GM20431 (cell line): ENCODE measurements around the gene VIPR2.

ENCODE experiments used
- in situ Hi-C: fragments of 300-500 bp; cut with MseI, MboI; formaldehyde crosslinking; loops from one replicate; pipeline ENCODE4 v1.15.0; 2020; ENCODE audit warnings: low sequenced_read_pairs; ENCODE audit not compliant: unreplicated experiment

VIPR2 gene

DNA sequence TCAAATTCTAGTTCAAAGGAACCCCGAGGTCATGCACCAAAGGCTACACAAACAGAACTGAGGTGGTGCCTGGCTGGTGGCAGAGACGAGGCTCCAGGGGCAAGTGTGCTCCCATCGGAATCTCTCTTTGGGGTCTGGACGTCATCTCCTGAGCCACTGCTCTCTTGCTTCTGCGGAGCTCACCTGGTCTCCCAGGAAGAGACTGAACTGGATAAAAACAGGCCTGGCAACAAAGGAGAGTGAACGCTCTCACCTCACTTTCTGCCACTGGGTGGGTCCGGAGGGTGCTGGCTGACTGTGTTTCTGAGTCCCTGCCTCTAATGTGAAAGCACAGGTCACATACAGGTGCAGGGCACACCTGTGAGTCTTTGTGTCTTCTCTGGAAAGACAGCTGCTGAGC, 22.4 kb downstream of the VIPR2 start:
- in situ Hi-C loops, result no loop called here

DNA sequence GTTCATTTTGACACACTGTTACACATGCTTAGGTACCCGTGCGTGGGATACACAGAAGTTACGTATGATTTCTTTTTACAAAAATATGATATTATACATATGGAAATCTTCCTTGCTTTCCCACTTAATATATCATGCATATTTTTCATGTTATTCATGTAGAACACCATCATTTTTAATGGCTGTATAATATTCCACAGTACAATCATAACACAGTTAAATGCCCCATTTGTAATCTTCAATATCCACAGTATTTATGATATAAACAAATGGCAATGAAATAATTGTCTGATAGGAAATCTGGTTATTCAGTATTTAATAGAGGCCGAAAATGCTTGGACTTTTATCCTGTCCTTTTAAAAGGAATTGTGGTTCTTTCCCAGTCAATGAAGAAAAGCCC, 23.2 kb downstream of the VIPR2 start:
- in situ Hi-C loops, result no loop called here

DNA sequence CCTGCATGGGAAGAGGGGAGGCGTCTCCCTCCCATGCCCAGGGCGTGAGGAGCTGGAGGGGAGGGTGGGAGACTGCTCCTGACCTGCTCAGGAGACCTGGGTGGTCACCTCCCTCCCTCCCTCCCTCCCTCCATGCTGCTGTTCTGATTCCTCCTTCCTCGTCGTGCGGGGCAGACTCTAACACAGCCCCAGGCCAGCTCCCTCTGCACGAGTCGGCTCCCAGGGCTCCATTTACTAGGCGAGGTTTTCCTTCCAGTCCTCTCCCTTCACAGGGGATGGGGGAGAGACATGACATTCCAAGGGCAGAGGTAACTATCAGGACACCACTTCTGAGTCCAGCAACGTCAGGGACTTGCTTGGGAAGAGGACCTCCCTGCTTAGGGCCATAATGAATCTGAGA, 23.6 kb downstream of the VIPR2 start:
- in situ Hi-C loops, result no loop called here

DNA sequence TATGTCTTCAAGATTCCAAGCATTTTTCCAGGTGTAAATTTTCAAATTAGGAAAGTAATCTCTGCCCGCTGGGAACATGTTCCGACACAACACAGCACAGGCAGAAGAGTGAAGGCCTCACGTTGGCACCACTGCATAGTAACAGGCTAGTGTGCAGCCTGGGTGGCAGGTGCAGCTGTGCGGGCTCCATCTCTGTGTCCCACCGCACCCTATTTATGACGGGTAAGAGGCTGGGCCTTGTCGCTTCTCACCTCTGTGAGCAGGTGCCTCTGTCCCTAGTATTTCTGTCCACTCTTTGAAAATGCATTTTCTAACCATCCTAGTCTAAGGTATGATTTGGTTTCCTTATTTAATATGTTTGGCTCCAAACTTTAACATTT, 24.1 kb downstream of the VIPR2 start:
- in situ Hi-C loops, result no loop called here

DNA sequence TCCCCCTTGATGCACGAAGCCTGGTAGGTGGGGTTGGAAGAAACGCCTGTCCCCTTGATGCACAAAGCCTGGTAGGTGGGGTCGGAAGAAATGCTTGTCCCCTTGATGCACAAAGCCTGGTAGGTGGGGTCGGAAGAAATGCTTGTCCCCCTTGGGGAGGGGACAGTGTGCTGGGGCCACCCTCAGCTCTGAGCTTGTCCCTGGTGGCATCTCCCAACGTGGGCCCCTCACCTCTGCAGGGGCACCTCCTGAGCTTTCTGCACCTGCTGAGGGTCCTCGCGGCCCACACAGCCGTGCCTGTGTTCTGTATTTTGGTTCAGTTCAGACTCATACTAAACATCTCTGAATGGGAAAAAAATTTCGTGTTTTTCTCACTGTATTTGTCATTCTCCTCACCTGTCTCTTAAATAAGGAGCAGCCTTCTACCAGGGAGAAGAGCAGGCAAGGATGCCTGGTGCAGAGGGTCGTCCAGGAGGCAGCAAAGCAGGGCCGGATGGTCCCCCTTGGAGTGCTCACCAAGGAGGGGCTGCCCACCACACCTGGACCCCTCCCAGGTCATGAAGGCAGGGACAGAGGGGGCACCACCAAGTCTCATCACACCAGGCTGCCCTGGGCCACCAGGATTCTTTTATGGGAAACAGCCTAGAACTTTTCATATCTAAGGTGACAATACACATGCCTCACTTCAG, 24.7 kb downstream of the VIPR2 start:
- in situ Hi-C loops, result no loop called here

DNA sequence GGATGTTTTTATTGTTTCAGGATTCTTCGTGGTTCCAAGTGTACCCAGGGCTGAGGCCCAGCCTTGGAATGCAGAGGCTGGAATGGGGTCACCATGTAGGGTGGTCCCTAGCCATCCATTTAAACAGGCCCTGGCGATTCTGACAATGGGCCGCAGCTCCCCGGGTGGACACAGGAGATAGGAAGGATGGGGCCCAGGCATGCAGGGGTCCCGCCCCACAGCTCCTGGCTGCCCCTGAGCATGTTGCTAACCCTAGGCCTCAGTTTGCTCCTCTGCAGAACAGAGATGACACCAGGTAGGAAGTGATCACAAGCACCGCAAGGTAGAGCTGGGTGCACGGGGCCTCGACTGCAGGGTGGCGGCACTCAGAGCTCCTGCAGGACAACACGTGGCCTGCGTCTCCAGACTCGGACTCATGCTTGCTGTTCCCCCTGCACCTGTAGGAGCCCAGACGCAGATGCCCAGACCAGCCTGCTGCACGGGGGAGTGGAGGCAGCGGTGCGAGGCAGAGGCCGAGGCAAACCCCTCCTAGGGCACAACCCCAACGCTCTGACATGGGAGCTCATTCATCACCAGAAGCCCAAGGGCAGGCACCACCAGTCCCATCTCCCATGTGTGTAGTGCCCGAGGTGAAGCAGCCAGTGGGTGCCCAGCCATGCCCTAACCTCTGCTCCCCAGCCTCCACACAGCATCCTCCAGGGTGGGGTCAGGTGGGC, 25.5 kb downstream of the VIPR2 start:
- in situ Hi-C loops, result no loop called here

DNA sequence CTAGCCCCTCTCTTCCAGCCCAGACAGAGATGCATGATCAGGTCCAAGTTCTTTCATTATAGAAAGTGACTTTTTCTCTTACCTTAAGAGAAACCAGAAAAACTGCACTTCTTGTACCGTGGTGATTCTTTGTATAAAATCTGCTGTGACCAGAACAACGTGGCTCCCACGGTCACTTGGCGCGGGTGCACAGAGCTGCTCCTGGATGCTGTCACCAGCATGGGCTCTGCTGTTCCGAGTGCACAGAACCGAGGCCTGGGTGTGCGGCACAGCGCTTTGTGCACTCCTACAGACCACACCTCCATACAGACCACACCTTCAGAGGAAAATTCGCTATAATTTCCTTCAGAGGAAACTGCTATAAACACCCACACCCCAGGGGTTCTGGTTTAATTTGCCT, 26.0 kb downstream of the VIPR2 start:
- in situ Hi-C loops, result no loop called here

DNA sequence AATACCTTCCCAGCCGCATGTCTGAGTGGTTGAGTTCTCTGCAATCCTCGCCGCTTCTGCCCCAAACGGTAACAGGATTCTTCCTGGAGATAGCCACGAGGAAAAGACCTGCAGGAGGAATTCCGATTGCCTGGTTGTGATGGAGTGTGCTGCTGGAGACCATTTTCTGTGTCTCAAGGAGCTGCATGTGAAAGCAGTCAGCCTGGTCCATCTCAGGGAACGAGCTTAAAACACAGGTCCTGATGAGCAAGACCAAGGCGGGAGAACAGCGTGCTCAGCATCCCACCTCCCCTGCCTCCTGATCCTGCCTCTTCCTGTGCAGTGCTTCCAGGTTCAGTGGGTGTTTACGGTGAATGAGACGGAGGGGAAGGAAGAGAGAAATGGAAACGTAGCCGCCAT, 26.5 kb downstream of the VIPR2 start:
- in situ Hi-C loops, result no loop called here

DNA sequence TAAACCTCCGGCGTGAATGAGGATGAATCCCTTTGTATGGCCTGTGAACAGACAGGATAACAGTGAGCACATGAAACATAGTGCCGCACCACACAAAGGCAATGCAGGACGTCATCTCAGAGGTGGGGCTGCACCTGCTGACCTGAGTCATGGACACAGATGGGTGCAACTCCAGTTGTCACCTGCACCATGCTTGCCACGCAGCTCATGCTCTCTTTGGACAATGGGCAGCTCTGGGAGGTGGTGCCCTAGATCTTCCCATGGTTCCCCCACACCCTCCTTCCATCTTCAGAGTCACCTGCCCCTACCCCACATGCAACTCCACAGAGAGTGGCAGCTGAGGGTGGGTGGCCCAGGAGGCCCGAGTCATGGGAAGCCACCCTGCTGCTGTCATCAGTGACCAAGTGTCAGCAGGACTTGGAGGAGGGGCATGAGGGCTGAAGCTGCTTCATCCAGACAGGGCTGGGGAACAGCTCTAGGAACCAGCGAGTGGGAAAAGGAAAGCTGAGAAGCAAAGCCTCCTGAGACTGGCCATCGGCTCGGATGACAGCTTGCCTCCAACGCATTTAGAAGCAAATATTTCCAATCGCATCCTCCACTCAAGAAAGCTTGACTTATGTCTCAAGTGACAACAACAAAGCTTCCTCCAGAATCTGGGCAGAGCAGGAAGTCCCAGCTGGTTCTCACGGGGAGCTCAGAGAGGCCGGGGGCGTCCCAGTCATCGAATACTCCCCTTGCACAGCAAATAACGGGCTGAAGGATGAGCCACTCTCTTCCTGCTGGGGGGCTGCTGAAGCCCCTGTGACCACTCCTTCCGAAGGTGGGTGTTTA, 27.1 kb downstream of the VIPR2 start:
- in situ Hi-C loops, result no loop called here

DNA sequence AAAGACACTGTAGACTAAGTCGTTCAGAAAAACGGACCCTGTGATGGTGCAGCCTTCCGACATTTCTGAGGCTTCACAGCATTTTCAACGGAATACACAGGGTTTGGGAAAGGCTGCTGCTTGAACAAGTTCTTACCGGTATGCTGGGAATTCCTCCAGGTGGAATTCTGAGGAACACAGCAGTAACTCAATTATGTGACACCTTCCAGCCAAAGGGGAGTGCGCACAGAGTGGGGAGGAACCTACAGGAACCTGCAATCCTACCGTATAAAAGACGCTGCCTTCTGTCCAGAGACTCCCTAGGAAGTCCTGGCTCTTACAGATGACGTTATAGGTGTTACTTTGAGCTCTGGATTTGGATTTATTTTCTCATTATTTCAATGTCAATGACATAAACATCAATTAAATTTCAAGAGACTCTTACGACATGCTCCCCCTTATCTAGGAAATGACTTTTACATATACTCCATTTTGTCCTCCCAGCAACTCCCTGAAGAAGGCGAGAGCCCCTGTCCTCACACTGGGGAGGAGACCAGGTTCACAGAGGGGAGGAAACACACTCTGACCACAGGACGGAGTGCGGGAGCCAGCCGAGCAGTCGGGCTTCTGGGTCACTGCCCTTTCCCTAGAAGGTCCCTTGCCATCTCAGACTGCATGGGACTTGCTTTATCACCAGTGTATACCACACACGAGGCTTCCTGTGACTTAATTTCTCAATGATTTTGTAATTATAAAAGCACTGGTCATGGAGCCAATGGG, 27.9 kb downstream of the VIPR2 start:
- in situ Hi-C loops, result no loop called here

DNA sequence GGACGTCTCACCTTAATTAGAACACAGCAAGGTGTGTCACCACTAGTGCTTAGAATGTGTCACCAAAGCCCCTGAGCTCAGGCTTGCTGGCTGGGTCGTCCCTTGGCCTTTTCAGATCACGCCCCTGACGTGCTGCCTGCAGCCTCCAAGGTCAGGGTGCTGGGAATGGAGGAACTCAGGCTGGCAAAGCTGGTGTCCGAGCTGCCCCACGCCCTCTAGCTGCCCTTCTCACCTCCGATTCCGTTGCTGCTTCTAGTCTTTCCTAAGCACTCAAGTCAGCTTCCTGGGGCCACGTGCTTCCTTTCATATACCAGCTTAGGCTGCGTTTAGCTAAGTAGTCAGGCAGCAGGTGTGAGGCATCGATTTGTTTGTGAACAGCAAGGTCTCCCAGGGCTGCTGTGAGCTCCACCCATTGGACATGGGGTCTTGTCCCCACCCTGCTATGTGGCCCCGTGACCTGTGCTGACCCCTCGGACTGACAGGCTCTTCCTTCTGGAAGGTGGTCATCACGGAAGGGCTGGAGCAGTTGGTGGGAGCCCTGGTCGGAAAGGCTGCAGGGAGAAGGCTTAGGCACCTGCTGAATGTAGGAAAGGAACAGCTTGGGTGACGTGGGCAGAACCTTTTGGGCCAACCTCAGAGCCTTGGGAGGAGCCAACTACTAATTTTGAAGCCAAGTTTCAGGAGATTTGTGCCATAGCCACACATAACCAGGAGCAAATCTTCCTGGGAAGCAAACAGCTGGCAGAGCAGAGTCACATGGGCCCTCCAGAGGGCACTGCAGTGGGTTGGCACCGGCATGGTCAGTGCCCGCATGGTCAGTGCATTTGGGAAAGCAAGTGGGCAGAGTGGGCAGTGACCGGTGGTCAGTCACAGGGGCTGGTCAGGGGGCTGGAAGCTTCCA, 28.8 kb downstream of the VIPR2 start:
- in situ Hi-C loops, result no loop called here

DNA sequence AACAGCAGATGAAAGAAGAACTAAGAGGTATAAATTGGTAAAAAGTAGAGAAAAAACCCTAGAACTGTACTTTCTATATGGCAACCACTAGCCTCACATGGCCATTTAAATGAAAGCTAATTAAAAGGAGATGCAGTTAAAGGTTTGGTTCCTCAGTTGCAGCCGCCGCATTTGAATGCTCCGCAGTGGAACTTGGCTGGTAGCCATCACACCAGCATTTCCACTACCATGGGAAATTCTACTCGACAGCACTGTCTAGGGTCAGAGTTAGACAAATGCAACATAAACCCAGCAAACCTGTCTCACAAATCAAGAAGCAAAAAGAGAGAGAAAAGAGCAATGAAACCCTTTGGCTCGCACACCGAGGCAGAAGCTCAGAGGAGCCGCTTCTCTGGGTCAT, 29.7 kb downstream of the VIPR2 start:
- in situ Hi-C loops, result no loop called here

DNA sequence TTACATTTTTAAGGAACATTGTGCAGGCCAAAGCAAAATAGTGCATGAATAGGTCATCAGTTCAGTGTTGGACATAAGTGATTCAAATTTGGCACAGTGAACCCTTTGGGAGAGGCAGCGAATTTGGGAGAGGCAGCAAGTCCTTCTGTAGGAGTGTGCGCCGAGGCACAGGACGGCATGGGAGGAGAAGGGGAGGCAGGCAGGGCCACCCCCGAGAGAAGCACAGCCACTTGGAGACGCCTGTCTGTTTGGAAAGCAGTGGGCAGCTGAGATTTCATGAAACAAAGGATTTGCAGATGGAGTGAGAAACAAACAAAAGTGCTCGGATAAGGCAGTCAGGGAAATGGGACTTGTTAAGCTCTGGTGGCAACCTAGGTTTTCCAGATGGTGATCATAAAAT, 30.6 kb downstream of the VIPR2 start:
- in situ Hi-C loops, result no loop called here

DNA sequence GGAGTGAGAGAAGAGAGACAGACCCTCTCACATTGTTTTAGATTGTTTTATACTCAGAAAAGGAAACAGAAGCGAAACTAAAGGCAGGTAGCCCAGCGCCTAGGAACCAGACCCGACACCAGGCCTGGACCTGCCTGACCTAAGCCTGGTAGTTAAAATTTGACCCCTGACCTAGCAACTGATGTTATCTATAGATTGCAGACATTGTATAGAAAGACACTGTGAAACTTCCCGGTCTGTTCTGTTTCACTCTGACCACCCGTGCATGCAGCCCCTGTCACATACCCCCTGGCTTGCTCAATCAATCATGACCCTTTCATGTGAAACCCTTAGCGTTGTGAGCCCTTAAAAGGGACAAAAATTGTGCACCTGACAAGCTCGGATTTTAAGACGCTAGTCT, 31.6 kb downstream of the VIPR2 start:
- in situ Hi-C loops, result no loop called here

DNA sequence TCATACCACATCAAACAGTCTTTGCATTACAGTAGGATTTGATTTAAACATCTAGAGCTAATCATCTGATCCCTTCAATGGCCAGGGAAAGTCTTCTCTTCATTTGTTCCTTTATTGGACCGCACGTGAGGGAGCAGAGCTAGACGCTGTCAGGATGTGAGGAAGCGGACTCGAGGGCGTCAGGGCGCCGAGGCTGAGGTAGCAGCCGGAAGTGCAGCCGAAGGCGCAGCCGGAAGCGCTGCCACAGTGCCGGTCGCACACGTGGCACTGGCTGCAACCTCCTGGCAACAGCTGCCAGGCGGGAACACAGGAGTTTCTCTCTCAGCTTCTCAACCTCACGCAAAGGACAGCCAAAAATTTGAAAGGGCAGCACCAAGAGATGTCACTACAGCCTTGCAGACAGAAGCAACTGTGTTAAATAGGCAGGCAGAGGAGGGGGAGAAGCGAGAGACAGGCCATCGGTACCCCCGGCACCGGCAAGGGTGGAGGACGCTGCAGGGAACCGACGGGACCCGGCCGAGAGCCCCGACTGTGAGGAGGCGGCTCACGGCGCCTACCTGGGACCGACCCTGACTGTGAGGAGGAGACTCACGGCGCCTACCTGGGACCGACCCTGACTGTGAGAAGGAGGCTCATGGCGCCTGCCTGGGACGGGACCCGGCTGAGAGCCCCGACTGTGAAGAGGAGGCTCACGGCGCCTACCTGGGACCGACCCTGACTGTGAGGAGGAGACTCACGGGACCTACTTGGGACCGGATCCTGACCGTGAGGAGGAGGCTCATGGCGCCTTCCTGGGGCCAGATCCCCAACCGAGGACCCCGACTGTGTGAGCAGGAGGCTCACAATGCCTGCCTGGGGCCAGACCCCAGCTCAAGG, 32.3 kb downstream of the VIPR2 start:
- in situ Hi-C loops, result no loop called here

DNA sequence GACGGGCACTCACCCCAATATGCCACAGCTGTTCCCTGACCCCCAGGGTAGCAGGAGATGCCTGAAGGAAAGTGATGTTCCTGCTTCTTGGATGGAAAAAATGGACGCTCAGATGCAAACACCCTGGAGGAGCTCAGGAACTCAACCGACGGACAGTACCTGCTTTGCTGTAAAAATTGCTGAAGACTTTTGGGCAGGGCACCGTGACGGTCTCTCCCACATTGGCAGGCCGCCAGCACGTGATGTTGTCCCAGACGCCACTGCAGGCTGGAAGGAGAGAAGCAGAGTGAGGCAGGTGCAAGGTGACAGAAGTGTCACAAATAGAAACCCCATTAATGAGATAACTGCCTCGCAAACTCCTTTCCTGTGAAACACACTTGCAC, 35.0 kb downstream of the VIPR2 start:
- in situ Hi-C loops, result no loop called here

DNA sequence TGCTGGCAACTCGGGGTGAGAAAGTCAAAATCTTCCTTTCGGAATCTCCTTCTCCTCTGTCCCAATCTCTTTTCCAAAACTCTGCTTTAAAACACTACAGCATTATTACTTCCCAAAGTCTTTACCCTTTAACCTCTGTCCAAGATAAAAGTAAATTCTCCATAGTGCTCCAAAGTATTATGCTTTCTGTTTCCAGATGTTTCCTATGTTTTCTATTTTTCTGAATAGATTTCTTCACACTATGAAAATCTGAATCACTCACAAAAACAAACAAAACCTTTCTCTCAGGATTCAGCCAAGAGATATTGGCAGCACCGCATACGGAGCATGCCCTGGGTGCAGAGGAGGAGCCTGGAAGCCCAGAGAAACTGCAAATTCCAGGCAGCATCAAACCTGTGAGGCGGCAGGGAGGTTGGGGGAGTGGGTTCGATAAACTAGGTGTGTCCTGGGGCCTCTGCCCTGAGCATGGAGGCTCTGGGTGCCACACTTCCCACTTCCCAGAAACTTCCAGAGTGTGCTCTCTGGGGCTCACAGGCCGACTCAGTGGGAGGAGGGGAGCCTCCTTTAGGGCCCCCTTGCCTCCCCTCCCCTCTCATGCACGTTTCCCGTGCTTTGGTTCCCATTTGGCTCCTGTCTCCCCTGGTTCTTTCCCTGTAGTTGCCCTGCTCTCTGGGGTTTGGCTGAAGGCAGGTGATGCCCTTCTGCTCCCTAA, 35.6 kb downstream of the VIPR2 start:
- in situ Hi-C loops, result no loop called here

DNA sequence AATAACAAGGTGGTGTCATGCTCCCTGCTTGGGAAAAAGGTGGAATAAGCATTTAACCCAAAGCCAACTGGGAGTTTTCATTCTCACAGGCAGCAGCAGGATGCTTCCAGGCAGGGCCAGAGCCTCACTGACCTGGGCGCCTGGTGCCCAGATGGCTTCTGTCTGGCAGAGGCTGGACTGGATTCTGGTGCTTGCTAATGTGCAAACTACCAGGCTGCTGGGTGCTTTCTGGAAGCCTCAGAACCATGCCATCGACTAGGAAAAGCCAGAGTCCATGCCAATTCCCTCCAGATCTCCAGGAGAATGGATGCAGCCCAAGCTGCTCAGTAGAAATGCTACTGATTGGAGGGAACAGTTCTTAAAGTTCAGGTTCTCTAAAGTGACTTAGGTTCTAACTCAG, 36.2 kb downstream of the VIPR2 start:
- in situ Hi-C loops, result no loop called here
